Measurements from ENCODE around the gene GLRX.

GRCh38 chr5:95824747-95825146, 2.2 kb upstream of the GLRX start:
- TF ChIP-seq CTCF (IDR thresholded peaks at IDR 0.05) = no peak
- TF ChIP-seq POLR2A (IDR thresholded peaks at IDR 0.05) = no peak

All from Peyer's patch (tissue), 4 donors.